ENCODE data around the gene TTC7B. TPM values are rescaled to one million over a fixed set of nuclear protein-coding genes. Genes with fewer than 3 reads are reported as not detected.
"Not testable (repeated sequence)": the region's sequence is repeated elsewhere in the genome, so short reads cannot be mapped to it uniquely, and the experiment has no call there.

Gene TTC7B
- 43.6 and 82.6 TPM in 2 replicates for total RNA-seq

DNA sequence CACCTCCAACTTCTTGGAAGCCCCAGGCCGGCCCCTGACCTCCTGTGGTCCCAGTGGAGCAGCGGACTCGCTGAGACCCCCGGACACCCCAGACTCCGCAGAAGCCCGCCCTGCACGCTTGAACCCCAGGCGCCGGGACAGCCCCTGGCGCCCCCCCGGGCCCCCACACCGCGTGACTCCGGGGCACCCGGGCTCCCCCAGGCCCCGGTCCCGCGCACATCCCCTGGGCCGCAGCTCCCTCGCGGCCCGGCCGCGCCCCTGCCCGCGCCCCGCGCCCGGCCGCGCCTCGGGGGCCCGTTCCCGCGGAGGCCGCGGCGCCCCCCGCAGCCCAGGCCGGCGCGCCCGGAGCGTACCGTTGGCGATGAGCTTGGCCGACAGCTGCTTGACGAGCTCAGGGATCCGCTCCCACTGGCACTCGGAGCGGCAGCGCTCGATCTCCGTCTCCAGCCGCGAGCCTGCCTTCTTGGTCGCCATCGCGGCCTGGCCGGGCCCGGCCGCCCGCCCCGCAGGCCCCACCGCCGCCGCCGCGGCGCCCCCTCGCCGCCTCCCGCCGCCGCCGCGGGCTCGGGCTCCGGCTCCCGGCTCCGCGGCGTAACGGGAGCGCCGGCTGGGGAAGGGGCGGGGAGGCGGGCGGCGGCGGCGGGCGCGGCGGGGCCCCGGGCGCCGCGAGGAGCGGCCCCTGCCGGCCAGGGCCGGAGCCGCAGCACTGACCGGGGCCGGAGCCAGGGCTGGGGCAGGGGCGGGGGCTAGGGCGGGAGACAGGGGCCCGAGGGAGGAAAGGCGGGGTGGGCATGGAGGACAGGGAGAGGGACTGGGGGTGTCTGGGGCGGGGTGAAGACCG, at the start of gene TTC7B:
TTC7B (minus strand) TSS at position 609 of the 841 bp plus-strand sequence; CDS start at position 474, 135 bp downstream.
- peak; percentile 29 for TF ChIP-seq CTCF (conservative IDR thresholded peaks at IDR 0.05; ENCODE audit: low read depth, low read length)
- DNase-seq (ENCODE audit: low read depth), result no peak
- H3K4me3 ChIP-seq (ENCODE audit: low read depth, low read length), result peak within 1 kb of the TSS; percentile 88

- TF ChIP-seq CTCF (conservative IDR thresholded peaks at IDR 0.05; ENCODE audit: low read depth, low read length), result no peak
- no peak for DNase-seq (ENCODE audit: low read depth)
- H3K4me3 ChIP-seq (ENCODE audit: low read depth, low read length), result no peak overlapping the region
These were observed 48.5 kb upstream of the TTC7B start for GRCh38 chr14:90864741-90865140.

- no peak for DNase-seq (ENCODE audit: low read depth)
- no peak overlapping the region for H3K4me3 ChIP-seq (ENCODE audit: low read depth, low read length)
- TF ChIP-seq CTCF (conservative IDR thresholded peaks at IDR 0.05; ENCODE audit: low read depth, low read length), result no peak
These were observed 42.3 kb upstream of the TTC7B start for GRCh38 chr14:90858511-90858910.

- DNase-seq (ENCODE audit: low read depth), result no peak
- no peak overlapping the region for H3K4me3 ChIP-seq (ENCODE audit: low read depth, low read length)
- TF ChIP-seq CTCF (conservative IDR thresholded peaks at IDR 0.05; ENCODE audit: low read depth, low read length), result no peak
These were observed 41.6 kb upstream of the TTC7B start for GRCh38 chr14:90857866-90858265.

DNA sequence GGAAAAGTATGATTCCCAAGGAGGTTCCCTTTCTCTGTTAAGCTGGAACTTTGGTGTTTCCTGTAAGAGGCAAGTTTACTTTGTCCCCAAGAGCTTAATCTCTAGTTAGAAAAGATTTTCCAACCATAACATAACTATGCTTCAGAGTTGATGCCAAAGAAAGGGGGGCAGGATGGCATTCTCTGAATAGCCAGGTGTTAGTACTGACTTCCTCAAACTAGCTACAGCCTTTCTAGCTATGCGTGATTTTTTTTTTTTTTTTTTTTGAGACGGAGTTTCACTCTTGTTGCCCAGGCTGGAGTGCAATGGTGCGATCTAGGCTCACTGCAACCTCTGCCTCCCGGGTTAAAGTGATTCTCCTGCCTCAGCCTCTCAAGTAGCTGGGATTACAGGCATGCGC, 39.9 kb upstream of the TTC7B start:
- H3K4me3 ChIP-seq (ENCODE audit: low read depth, low read length); DNase-seq (ENCODE audit: low read depth): not testable (repeated sequence)

DNA sequence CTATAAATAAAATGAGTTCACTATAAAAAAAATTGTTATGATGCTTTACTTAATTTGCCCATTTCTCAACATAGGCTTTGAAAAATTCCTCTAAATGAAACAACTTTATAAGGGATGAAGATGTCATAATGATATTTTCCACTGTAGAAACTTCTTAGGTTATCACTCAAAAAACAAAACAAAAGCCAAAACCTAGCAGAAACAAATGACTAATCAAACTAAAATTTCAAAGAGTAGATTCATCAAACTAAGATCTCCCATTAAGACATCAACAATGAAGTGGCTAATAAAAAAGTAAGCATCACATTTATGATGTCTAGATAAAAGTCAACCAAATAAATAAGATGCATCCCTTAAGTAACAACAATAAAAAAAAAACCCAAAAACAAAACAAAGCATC, 36.9 kb upstream of the TTC7B start:
- H3K4me3 ChIP-seq (ENCODE audit: low read depth, low read length), result no peak overlapping the region
- no peak for DNase-seq (ENCODE audit: low read depth)
- TF ChIP-seq CTCF (conservative IDR thresholded peaks at IDR 0.05; ENCODE audit: low read depth, low read length), result no peak

- no peak overlapping the region for H3K4me3 ChIP-seq (ENCODE audit: low read depth, low read length)
- no peak for TF ChIP-seq CTCF (conservative IDR thresholded peaks at IDR 0.05; ENCODE audit: low read depth, low read length)
- no peak for DNase-seq (ENCODE audit: low read depth)
These were observed 35.3 kb upstream of the TTC7B start for GRCh38 chr14:90851327-90852036.
